ENCODE data around the gene PTPRM.

The PTPRM gene

GRCh38 chr18:7676253-7676873, 109.2 kb downstream of the PTPRM start:
- DNase-seq (ENCODE audit: extremely low spot score): no peak
- ChIA-PET CTCF (interaction anchor here (1.1 kb wide), 1 partner anchor 28 kb away, joined by 3 read pairs; no protein-coding TSS in a partner anchor), POLR2A (no interaction called here)
- no peak for TF ChIP-seq CTCF (IDR thresholded peaks at IDR 0.05; ENCODE audit: control extremely low read depth, extremely low read depth, low read depth, missing control alignments)

GRCh38 chr18:7677001-7677400, 109.9 kb downstream of the PTPRM start:
- ChIA-PET POLR2A (no interaction called here), CTCF (interaction anchor here (1.1 kb wide), 1 partner anchor 28 kb away, joined by 3 read pairs; no protein-coding TSS in a partner anchor)
- TF ChIP-seq CTCF (IDR thresholded peaks at IDR 0.05; ENCODE audit: control extremely low read depth, extremely low read depth, low read depth, missing control alignments): no peak
- no peak for DNase-seq (ENCODE audit: extremely low spot score)

GRCh38 chr18:7677424-7677823, 110.3 kb downstream of the PTPRM start:
- no peak for TF ChIP-seq CTCF (IDR thresholded peaks at IDR 0.05; ENCODE audit: control extremely low read depth, extremely low read depth, low read depth, missing control alignments)
- CTCF ChIA-PET: no interaction called here
- no peak for DNase-seq (ENCODE audit: extremely low spot score)
- POLR2A ChIA-PET: no interaction called here

DNA sequence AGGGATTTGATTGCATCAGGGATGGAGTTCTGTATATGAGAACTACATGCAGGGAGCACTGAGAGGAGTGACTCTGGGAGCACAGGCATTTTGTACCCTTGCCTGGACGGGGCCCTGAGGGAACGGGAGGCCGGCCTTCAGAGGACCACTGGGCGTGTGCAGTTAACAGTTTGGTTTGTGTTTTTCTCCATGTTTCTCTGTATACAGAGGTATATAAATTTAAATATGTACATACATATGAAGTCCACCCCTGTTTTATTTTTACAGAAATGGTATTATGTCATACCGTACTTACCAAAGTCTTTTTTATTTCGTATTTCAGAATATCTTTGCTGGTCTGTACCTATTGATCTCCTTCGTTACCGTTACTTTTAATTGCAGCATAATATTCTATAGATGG, 111.3 kb downstream of the PTPRM start:
- TF ChIP-seq CTCF (IDR thresholded peaks at IDR 0.05; ENCODE audit: control extremely low read depth, extremely low read depth, low read depth, missing control alignments): no peak
- POLR2A ChIA-PET: no interaction called here
- CTCF ChIA-PET: no interaction called here
- no peak for DNase-seq (ENCODE audit: extremely low spot score)

- no peak for TF ChIP-seq CTCF (IDR thresholded peaks at IDR 0.05; ENCODE audit: control extremely low read depth, extremely low read depth, low read depth, missing control alignments)
- POLR2A ChIA-PET: no interaction called here
- CTCF ChIA-PET: no interaction called here
- no peak for DNase-seq (ENCODE audit: extremely low spot score)
Measured at GRCh38 chr18:7678801-7679200, 111.7 kb downstream of the PTPRM start.

GRCh38 chr18:7681298-7681697, 114.2 kb downstream of the PTPRM start:
- DNase-seq (ENCODE audit: extremely low spot score): no peak
- POLR2A ChIA-PET: interaction anchor here (0.5 kb wide), 1 partner anchor 72 kb away, joined by 5 read pairs; no protein-coding TSS in a partner anchor
- TF ChIP-seq CTCF (IDR thresholded peaks at IDR 0.05; ENCODE audit: control extremely low read depth, extremely low read depth, low read depth, missing control alignments): no peak
- CTCF ChIA-PET: no interaction called here
